Measurements from ENCODE around the gene LAMA4. TPM values are rescaled to one million over a fixed set of nuclear protein-coding genes. Genes with fewer than 3 reads are reported as not detected.
A peak's percentile ranks its signal among the peaks of the same experiment; 100 is the strongest.

LAMA4 gene
- total and polyA plus RNA-seq, 2 of the 13 experiments (the other 11 are each of a cell fraction or from before 2014, with no cell fraction given): not detected

DNA sequence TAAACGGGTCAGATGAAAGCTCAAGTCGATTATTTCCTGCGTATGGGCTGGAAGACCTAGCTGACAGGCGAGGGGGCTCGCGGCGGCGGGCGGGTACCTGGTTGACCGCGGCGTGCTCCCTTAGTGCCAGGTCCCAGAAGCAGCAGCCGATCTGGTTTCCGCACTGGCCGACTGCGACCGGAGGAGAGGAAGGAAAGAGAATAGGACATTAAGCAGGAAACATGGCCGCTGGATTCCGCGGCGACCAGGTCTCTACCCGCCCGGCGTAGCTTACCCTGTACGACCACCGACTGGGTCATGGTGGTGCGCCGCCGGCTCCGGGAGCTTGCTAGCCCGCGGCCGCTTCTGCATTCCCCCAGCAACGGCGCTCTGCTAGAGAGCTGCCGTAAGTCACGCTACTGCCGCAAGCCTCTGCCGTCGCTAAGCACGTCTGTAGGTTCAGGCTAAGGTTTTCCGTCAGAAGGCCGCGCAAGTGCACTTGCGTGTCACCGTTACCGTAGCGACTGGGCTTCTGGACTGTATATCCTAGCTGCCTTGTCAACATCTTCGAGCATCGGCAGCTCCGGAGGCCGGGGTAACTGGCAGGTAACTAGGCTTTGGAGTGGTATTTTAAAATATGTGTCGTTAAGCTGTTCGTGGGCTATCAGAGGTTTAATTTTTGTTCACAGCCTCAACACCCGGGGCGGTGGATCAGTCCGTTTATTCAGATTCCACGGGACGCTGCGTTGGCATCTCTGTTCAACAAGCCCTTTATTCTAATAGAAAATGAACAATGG, 167.0 kb downstream of the LAMA4 start, which contains the start of the genes FAM229B and TUBE1 (continued):
- TF ChIP-seq, protein P1, sequence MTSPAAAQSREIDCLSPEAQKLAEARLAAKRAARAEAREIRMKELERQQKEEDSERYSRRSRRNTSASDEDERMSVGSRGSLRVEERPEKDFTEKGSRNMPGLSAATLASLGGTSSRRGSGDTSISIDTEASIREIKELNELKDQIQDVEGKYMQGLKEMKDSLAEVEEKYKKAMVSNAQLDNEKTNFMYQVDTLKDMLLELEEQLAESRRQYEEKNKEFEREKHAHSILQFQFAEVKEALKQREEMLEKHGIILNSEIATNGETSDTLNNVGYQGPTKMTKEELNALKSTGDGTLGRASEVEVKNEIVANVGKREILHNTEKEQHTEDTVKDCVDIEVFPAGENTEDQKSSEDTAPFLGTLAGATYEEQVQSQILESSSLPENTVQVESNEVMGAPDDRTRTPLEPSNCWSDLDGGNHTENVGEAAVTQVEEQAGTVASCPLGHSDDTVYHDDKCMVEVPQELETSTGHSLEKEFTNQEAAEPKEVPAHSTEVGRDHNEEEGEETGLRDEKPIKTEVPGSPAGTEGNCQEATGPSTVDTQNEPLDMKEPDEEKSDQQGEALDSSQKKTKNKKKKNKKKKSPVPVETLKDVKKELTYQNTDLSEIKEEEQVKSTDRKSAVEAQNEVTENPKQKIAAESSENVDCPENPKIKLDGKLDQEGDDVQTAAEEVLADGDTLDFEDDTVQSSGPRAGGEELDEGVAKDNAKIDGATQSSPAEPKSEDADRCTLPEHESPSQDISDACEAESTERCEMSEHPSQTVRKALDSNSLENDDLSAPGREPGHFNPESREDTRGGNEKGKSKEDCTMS (CRISPR knock-in tag; conservative IDR thresholded peaks at IDR 0.05): no peak
- TF ChIP-seq MYNN (CRISPR knock-in tag; IDR thresholded peaks at IDR 0.05; ENCODE audit: low read depth) (peak; percentile 43; the same call in 1 of the 2 replicates), ZNF607 (CRISPR knock-in tag; IDR thresholded peaks at IDR 0.05; ENCODE audit: borderline replicate concordance) (no peak), GABPB1 (CRISPR knock-in tag; IDR thresholded peaks at IDR 0.05) (peak; percentile 79), RXRA (CRISPR knock-in tag; IDR thresholded peaks at IDR 0.05) (peak; percentile 78), ZNF446 (CRISPR knock-in tag; IDR thresholded peaks at IDR 0.05) (no peak), TEAD2 (CRISPR knock-in tag; IDR thresholded peaks at IDR 0.05) (no peak), SIN3A (IDR thresholded peaks at IDR 0.05; ENCODE audit: borderline replicate concordance, low read depth, low read length) (peak; percentile 19; the same call in 1 of the 2 replicates), SP4 (CRISPR knock-in tag; IDR thresholded peaks at IDR 0.05) (no peak), KLF12 (CRISPR knock-in tag; IDR thresholded peaks at IDR 0.05; ENCODE audit: borderline replicate concordance) (peak; percentile 43; the same call in 1 of the 2 replicates), ZNF839 (CRISPR knock-in tag; IDR thresholded peaks at IDR 0.05; ENCODE audit: borderline replicate concordance) (peak; percentile 82; the same call in 1 of the 2 replicates), NBN (conservative IDR thresholded peaks at IDR 0.05) (no peak), ZNF567 (CRISPR knock-in tag; IDR thresholded peaks at IDR 0.05; ENCODE audit: borderline replicate concordance) (no peak), SMAD3 (CRISPR knock-in tag; IDR thresholded peaks at IDR 0.05) (no peak; the same call in 1 of the 2 replicates), STAG1 (CRISPR knock-in tag; IDR thresholded peaks at IDR 0.05) (no peak), PHF5A (CRISPR knock-in tag; IDR thresholded peaks at IDR 0.05; ENCODE audit: low read depth, unreplicated experiment) (no peak), ZIK1 (CRISPR knock-in tag; IDR thresholded peaks at IDR 0.05; ENCODE audit: borderline replicate concordance, low read depth) (peak; percentile 85; the same call in 1 of the 2 replicates), KDM1A (CRISPR knock-in tag; IDR thresholded peaks at IDR 0.05) (no peak)
- TF ChIP-seq, protein P2, sequence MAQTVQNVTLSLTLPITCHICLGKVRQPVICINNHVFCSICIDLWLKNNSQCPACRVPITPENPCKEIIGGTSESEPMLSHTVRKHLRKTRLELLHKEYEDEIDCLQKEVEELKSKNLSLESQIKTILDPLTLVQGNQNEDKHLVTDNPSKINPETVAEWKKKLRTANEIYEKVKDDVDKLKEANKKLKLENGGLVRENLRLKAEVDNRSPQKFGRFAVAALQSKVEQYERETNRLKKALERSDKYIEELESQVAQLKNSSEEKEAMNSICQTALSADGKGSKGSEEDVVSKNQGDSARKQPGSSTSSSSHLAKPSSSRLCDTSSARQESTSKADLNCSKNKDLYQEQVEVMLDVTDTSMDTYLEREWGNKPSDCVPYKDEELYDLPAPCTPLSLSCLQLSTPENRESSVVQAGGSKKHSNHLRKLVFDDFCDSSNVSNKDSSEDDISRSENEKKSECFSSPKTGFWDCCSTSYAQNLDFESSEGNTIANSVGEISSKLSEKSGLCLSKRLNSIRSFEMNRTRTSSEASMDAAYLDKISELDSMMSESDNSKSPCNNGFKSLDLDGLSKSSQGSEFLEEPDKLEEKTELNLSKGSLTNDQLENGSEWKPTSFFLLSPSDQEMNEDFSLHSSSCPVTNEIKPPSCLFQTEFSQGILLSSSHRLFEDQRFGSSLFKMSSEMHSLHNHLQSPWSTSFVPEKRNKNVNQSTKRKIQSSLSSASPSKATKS (CRISPR knock-in tag; IDR thresholded peaks at IDR 0.05): 0 out of 2 replicates have a peak, but pooled peaks have one; percentile 66
- TF ChIP-seq, protein P3, sequence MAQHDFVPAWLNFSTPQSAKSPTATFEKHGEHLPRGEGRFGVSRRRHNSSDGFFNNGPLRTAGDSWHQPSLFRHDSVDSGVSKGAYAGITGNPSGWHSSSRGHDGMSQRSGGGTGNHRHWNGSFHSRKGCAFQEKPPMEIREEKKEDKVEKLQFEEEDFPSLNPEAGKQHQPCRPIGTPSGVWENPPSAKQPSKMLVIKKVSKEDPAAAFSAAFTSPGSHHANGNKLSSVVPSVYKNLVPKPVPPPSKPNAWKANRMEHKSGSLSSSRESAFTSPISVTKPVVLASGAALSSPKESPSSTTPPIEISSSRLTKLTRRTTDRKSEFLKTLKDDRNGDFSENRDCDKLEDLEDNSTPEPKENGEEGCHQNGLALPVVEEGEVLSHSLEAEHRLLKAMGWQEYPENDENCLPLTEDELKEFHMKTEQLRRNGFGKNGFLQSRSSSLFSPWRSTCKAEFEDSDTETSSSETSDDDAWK (CRISPR knock-in tag; IDR thresholded peaks at IDR 0.05): no peak
- TF ChIP-seq, protein P4, sequence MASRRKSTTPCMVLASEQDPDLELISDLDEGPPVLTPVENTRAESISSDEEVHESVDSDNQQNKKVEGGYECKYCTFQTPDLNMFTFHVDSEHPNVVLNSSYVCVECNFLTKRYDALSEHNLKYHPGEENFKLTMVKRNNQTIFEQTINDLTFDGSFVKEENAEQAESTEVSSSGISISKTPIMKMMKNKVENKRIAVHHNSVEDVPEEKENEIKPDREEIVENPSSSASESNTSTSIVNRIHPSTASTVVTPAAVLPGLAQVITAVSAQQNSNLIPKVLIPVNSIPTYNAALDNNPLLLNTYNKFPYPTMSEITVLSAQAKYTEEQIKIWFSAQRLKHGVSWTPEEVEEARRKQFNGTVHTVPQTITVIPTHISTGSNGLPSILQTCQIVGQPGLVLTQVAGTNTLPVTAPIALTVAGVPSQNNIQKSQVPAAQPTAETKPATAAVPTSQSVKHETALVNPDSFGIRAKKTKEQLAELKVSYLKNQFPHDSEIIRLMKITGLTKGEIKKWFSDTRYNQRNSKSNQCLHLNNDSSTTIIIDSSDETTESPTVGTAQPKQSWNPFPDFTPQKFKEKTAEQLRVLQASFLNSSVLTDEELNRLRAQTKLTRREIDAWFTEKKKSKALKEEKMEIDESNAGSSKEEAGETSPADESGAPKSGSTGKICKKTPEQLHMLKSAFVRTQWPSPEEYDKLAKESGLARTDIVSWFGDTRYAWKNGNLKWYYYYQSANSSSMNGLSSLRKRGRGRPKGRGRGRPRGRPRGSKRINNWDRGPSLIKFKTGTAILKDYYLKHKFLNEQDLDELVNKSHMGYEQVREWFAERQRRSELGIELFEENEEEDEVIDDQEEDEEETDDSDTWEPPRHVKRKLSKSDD (CRISPR knock-in tag; IDR thresholded peaks at IDR 0.05; ENCODE audit: low read depth): 0 out of 2 replicates have a peak, but pooled peaks have one; percentile 18
